CD4-positive, alpha-beta T cell treated with Interleukin-1 beta for 1 hour (primary cell): ENCODE measurements around the gene DRD2.

ENCODE experiments used
- DNase-seq, 2 donors: peaks; one replicate each; pipeline ENCODE4 v3.0.0-alpha.2; 2020 to 2022

Gene DRD2

DNA sequence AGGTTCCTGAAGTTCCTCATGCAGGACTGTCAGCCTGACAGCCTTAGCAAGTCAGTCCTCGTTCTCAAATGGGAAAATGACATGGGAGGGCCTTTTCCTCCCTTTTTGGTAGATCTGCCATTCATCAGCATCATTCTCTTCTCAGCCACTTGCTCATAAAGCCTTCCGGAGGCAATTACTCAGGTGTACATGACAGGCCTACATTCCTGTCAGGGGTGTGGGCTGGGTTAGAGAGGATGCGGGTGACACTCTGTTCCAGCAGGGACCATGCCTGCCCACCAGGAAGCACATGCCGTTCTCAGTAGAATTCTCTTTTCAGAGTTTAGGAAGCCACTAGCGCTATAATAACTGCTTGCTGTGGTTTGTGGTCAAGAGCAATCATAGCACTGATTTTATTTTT lies 111.8 kb downstream of the DRD2 start:
- DNase-seq = no peak
